HG03097 (cell line): Measurements from ENCODE around the gene TGIF2.
A peak's percentile ranks its signal among the peaks of the same experiment; 100 is the strongest.

ENCODE experiments used
- ATAC-seq: cut with Tn5 transposase; IDR thresholded peaks from one replicate; pipeline ENCODE4 v1.9.1; 2021; ENCODE audit not compliant: unreplicated experiment, low FRiP score

Gene TGIF2

GRCh38 chr20:36573103-36573797, at the start of gene TGIF2:
Gene TGIF2 (plus strand): TSS chr20:36573597. CDS start chr20:36578775, 5,178 bp downstream.
- peak; percentile 68 for ATAC-seq

- ATAC-seq, result no peak
Observed at GRCh38 chr20:36525620-36526365, 47.6 kb upstream of the TGIF2 start.

- no peak for ATAC-seq
Observed at GRCh38 chr20:36526521-36527011, 46.8 kb upstream of the TGIF2 start.

- no peak for ATAC-seq
Observed at GRCh38 chr20:36527331-36528125, 45.9 kb upstream of the TGIF2 start.

- ATAC-seq, result no peak
Observed at GRCh38 chr20:36528176-36528874, 45.1 kb upstream of the TGIF2 start.

GRCh38 chr20:36528875-36529417, 44.5 kb upstream of the TGIF2 start:
- no peak for ATAC-seq

DNA sequence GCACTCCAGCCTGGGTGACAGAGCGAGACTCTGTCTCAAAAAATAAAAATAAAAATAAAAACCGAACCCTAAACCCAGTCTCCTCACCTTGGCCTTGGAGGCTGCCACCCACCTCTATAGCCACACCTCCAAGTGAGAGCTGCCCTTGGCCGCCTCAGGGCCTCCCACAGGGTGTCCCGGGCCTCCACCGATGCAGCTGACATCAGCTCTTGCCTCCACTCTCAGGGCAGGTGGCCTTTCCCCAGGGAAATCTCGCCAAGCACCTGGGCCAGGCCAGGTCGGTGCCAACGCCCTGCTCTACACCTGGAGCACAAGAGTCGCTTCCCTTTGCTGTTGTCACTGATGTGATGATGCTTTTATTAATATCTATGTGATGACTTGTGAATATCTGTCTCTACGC, 41.0 kb upstream of the TGIF2 start:
- ATAC-seq, result no peak

- no peak for ATAC-seq
Observed at GRCh38 chr20:36532822-36533221, 40.6 kb upstream of the TGIF2 start.

DNA sequence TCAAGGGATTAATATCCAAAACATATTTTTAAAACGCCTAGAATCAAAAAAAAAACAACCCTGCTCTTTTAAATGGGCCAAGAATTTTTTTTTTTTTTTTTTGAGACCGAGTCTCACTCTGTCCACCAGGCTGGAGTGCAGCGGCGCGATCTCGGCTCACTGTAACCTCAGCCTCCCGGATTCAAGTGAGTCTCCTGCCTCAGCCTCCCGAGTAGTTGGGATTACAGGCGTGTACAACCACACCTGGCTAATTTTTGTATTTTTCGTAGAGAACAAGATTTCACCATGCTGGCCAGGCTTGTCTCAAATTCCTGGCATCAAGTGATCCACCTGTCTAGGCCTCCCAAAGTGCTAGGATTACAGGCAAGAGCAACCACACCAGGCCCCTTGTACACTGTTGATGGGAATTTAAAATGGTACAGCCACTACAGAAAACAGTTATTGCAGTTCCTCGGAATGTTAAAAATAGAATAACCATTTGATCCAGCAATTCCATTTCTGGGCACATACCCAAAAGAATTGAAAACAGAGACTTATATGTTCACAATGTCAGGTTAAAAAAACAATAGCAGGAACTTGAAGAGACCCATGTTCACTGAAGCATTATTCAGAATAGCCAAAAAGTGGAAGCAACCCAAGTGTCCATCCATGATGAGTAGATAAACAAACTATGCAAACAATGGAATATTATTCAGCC, 35.2 kb upstream of the TGIF2 start:
- ATAC-seq, result no peak

DNA sequence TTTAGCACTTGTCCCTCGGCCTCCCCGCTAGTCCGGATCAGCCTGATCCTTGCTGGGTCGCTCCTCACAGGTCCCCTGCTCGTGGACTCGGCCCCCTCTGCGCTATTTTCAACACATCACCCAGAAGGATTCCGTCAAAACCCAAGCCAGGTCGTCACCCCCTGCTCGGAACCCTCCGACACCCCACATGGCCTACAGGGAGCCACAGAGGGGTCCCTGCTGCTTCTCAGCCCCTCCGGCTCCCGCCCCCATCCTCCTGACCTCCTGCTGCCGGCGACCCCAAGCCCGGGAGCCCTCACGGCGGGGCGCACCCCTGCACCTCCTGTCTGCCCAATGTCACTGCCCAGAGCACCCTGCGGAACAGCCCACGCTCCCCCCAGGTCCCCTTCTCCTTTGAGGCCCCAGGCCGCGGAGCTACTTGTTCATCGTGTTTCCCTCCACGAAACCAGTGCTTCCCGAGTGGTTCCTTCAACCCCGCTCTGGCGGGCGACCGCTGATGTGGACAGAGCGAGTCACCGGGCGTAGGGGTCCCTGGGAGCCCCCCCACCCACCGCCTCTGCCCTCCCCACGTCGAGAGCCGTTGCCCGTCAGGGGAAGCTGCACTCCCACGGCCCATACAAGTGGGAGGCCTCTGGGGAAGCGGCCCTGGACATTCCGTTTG, 32.7 kb upstream of the TGIF2 start:
- no peak for ATAC-seq

DNA sequence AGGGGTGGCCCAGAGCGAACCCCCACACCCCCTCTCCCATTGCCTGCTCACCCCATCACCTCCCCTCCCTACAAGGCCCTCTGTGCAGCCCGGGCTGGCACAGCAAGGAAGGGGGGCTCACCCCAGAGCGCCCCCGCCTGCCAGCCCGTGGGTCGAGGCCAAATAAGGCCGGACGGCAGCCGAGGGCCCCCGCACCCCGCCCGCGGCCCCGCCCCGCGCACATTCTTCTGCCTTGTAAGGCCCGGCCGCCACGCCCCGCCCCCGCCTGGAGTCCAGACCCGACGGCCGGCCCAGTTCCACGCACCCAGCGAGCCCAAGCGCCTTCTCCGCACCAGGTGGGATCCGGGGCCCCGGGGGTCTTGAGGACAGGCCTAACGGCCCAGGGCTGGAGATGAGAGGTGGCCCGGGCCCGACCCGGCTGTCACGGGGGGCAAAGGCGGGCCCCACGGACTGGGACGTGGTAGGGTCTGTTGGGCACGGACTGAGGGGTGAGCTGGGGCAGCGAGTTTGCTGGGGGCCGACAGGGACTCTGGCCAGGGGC, 32.1 kb upstream of the TGIF2 start, which contains the start of gene MYL9:
TSS of gene MYL9 (plus strand) at position 293 of the 541 bp plus-strand sequence. CDS start 3,366 bp downstream, outside the sequence.
- no peak for ATAC-seq

DNA sequence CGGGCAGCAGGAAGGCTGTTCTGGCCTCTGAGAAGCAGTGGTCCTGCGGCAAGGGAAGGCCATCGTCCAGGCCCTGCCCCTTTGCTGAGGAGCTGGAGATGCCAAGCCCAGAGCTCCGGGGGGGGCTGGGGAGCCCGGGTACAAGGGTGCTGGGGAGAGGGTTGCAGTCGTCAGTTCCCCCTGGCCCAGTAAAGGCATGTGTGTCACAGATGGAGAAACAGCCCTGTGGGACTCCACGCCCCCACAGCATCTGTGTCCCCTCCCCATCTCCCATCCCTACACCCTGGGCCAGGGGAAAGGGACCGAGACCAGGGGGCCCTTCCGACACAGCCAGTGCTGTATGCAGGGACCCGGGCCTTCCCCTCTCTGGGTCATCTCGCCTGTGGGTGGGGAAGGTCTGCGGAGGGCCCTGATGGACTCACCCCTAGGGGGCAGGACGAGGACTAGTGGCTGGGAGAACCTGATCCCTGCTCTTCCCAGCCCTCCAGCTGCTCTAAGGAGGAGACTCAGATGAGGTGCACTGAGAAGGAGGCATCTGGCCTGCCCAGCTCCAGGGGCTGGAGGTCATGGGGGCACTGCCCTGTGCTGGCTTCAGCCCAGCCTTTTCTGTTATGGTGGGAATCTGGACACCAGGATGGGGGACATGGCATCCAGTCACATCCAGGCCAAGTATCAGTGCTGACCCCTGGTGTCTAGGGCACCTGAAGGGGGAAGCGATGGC, 31.5 kb upstream of the TGIF2 start:
- no peak for ATAC-seq

GRCh38 chr20:36542516-36543183, 30.7 kb upstream of the TGIF2 start:
- no peak for ATAC-seq

- ATAC-seq, result no peak
Observed at GRCh38 chr20:36543184-36544133, 29.9 kb upstream of the TGIF2 start.

DNA sequence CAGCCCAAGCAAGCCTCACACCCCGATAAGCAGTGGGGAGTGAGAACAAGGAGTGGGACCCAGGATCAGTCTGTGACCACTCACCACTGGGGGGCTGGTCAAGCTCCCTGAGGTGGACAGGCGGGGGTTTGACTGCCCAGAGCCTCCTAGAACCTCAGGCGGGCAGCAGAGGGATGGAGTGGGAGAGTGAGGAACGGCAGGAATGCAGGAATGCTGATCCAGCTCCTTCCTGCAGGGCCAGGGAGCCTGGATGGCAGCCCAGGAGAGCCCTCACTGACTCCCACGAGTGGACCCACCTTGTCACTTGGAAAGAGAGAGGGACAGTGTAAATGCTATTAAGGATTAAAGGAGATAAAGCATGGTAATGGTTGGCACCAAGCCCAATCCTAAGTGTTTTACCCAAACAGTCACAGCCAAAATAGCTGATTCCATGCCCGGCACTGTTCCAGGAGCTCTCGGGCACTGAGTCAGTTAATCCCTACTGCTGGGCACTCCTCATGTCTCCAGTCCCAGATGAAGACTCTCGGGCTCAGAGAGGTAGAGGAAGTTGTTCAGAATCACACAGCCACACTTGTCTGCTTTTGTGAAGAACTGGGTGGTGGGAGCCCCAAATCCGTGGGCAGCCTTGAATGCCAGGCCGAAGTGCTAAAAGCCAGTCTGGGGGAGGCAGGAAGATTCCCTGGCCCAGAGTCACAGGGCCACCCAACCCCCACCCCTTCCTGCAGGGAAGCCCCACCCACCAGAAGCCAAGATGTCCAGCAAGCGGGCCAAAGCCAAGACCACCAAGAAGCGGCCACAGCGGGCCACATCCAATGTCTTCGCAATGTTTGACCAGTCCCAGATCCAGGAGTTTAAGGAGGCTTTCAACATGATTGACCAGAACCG, 29.0 kb upstream of the TGIF2 start:
- ATAC-seq, result no peak
